ENCODE data around the gene ERO1B.

The ERO1B gene

GRCh38 chr1:236288620-236288976, 6.8 kb upstream of the ERO1B start:
- H3F3A ChIP-seq (ENCODE audit: insufficient read depth, low read length): no peaks in the 10 kb centered on the region
- H3K4me2 ChIP-seq (ENCODE audit: low read length): no peak overlapping the region
- no peaks in the 10 kb centered on the region for H3K36me3 ChIP-seq (ENCODE audit: insufficient read depth, low read length)
- H3K27me3 ChIP-seq (ENCODE audit: insufficient read depth, low read length): no peaks in the 10 kb centered on the region
- no peak overlapping the region for H3K4me3 ChIP-seq (ENCODE audit: low read depth, low read length, poor library complexity, severe bottlenecking)
- H3K79me2 ChIP-seq (ENCODE audit: insufficient read depth, low read length): no peaks in the 10 kb centered on the region
- H3K27ac ChIP-seq (ENCODE audit: low read depth, low read length, poor library complexity, severe bottlenecking): no peak overlapping the region
- no peaks in the 10 kb centered on the region for H3K9me2 ChIP-seq (ENCODE audit: low read depth, low read length)
- H2AFZ ChIP-seq (ENCODE audit: low read length): no peak overlapping the region
- H3K9ac ChIP-seq (ENCODE audit: low read length): no peak overlapping the region
- no peaks in the 10 kb centered on the region for H4K20me1 ChIP-seq (ENCODE audit: insufficient read depth, low read length)
- H3K4me1 ChIP-seq (ENCODE audit: insufficient read depth, low read length, severe bottlenecking): peaks cover 16% of the 10 kb centered on the region
- TF ChIP-seq EZH2 (IDR thresholded peaks at IDR 0.05; ENCODE audit: borderline replicate concordance, low read length): no peak
- no peak for TF ChIP-seq CTCF (IDR thresholded peaks at IDR 0.05; ENCODE audit: low read length)
- no peaks in the 10 kb centered on the region for H3K9me3 ChIP-seq (ENCODE audit: low read length)

- Histone ChIP-seq H3K9me2 (ENCODE audit: low read depth, low read length) (no peaks in the 10 kb centered on the region), H3K4me3 (ENCODE audit: low read depth, low read length, poor library complexity, severe bottlenecking) (no peak overlapping the region), H3K9ac (ENCODE audit: low read length) (no peak overlapping the region), H3K79me2 (ENCODE audit: insufficient read depth, low read length) (no peaks in the 10 kb centered on the region), H4K20me1 (ENCODE audit: insufficient read depth, low read length) (no peaks in the 10 kb centered on the region), H3K9me3 (ENCODE audit: low read length) (no peaks in the 10 kb centered on the region), H3K27me3 (ENCODE audit: insufficient read depth, low read length) (no peaks in the 10 kb centered on the region), H2AFZ (ENCODE audit: low read length) (no peak overlapping the region), H3K4me1 (ENCODE audit: insufficient read depth, low read length, severe bottlenecking) (peaks cover 22% of the 10 kb centered on the region), H3K4me2 (ENCODE audit: low read length) (no peak overlapping the region), H3K27ac (ENCODE audit: low read depth, low read length, poor library complexity, severe bottlenecking) (no peak overlapping the region), H3K36me3 (ENCODE audit: insufficient read depth, low read length) (no peaks in the 10 kb centered on the region), H3F3A (ENCODE audit: insufficient read depth, low read length) (no peaks in the 10 kb centered on the region)
- TF ChIP-seq EZH2 (IDR thresholded peaks at IDR 0.05; ENCODE audit: borderline replicate concordance, low read length): no peak
- no peak for TF ChIP-seq CTCF (IDR thresholded peaks at IDR 0.05; ENCODE audit: low read length)
Measured at GRCh38 chr1:236287757-236288619, 6.2 kb upstream of the ERO1B start.

- H3K4me3 ChIP-seq (ENCODE audit: low read depth, low read length, poor library complexity, severe bottlenecking): no peak overlapping the region
- no peaks in the 10 kb centered on the region for H4K20me1 ChIP-seq (ENCODE audit: insufficient read depth, low read length)
- no peak overlapping the region for H2AFZ ChIP-seq (ENCODE audit: low read length)
- H3K9me2 ChIP-seq (ENCODE audit: low read depth, low read length): no peaks in the 10 kb centered on the region
- H3K79me2 ChIP-seq (ENCODE audit: insufficient read depth, low read length): no peaks in the 10 kb centered on the region
- H3K9me3 ChIP-seq (ENCODE audit: low read length): no peaks in the 10 kb centered on the region
- TF ChIP-seq EZH2 (IDR thresholded peaks at IDR 0.05; ENCODE audit: borderline replicate concordance, low read length) (no peak), CTCF (IDR thresholded peaks at IDR 0.05; ENCODE audit: low read length) (no peak)
- no peaks in the 10 kb centered on the region for H3K27me3 ChIP-seq (ENCODE audit: insufficient read depth, low read length)
- H3K27ac ChIP-seq (ENCODE audit: low read depth, low read length, poor library complexity, severe bottlenecking): no peak overlapping the region
- no peaks in the 10 kb centered on the region for H3F3A ChIP-seq (ENCODE audit: insufficient read depth, low read length)
- H3K4me1 ChIP-seq (ENCODE audit: insufficient read depth, low read length, severe bottlenecking): peaks cover 28% of the 10 kb centered on the region
- H3K4me2 ChIP-seq (ENCODE audit: low read length): no peak overlapping the region
- no peak overlapping the region for H3K9ac ChIP-seq (ENCODE audit: low read length)
- no peaks in the 10 kb centered on the region for H3K36me3 ChIP-seq (ENCODE audit: insufficient read depth, low read length)
Measured at GRCh38 chr1:236287356-236287755, 5.6 kb upstream of the ERO1B start.

All from OCI-LY1 (cell line).